Adrenal gland (tissue), 5 donors: Measurements from ENCODE around the gene SS18.

Experiments used
- POLR2A ChIP-seq, 2 donors: fragments of 450-650 bp; IDR thresholded peaks; one replicate each; pipeline ENCODE4 v1.6.1; 2017; ENCODE audit warnings: antibody characterized with exemption in 2 of 2, mild to moderate bottlenecking in 2 of 2, moderate library complexity in 1 of 2
- TF ChIP-seq, protein P1 (sequence below), 6 experiments: fragments of 450-650 bp in 4 of 6; fragments of 200-600 bp in 2 of 6; sonication (generic) in 1 of 6; IDR thresholded peaks; 1 replicate in 5 of 6; 2 replicates in 1 of 6; pipeline versions ENCODE4 v1.5.1 to v1.8.0; 2016 to 2021; ENCODE audit warnings: antibody characterized with exemption in 6 of 6, mild to moderate bottlenecking in 2 of 6, moderate library complexity in 1 of 6
- donor health status: DM: no; HTN: no; CAD: no.

DNA sequence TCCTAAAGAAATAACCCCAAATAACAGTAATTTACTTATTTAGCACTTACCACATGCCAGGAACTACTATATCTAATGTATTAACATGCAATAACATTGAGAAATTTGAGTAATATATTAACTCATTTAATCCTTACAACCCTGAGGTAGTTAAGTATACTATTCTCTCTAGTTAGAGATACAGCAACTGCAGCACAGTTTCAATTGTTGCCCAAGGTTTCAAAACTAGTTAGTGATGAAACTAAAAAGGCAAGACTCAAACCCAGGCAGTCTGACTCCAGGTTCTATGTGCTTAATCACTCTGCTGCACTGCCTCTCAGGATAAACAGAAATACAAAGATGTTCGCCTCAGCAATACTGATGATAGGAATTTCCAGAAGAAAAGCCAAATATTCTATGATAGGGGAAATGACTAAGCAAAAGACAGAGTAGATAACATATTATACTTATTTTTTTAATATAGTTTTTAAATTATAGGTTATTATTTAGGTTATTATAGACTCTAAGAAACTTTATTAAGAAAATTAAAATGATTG is 88.0 kb downstream of the SS18 start:
- TF ChIP-seq, protein P1, sequence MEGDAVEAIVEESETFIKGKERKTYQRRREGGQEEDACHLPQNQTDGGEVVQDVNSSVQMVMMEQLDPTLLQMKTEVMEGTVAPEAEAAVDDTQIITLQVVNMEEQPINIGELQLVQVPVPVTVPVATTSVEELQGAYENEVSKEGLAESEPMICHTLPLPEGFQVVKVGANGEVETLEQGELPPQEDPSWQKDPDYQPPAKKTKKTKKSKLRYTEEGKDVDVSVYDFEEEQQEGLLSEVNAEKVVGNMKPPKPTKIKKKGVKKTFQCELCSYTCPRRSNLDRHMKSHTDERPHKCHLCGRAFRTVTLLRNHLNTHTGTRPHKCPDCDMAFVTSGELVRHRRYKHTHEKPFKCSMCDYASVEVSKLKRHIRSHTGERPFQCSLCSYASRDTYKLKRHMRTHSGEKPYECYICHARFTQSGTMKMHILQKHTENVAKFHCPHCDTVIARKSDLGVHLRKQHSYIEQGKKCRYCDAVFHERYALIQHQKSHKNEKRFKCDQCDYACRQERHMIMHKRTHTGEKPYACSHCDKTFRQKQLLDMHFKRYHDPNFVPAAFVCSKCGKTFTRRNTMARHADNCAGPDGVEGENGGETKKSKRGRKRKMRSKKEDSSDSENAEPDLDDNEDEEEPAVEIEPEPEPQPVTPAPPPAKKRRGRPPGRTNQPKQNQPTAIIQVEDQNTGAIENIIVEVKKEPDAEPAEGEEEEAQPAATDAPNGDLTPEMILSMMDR (IDR thresholded peaks at IDR 0.05) = no peak
- TF ChIP-seq POLR2A (IDR thresholded peaks at IDR 0.05) = no peak
